HG02943 (cell line): ENCODE data around the gene ALS2CL.

Experiments used
- ATAC-seq: cut with Tn5 transposase; IDR thresholded peaks from one replicate; pipeline ENCODE4 v1.9.1; 2021; ENCODE audit warnings: mild to moderate bottlenecking, low read depth, moderate library complexity; ENCODE audit not compliant: unreplicated experiment

Gene ALS2CL

GRCh38 chr3:46680298-46680826 is 13.1 kb downstream of the ALS2CL start:
- no peak for ATAC-seq

- ATAC-seq, result no peak
Measured at GRCh38 chr3:46679681-46680080, 13.8 kb downstream of the ALS2CL start.

DNA sequence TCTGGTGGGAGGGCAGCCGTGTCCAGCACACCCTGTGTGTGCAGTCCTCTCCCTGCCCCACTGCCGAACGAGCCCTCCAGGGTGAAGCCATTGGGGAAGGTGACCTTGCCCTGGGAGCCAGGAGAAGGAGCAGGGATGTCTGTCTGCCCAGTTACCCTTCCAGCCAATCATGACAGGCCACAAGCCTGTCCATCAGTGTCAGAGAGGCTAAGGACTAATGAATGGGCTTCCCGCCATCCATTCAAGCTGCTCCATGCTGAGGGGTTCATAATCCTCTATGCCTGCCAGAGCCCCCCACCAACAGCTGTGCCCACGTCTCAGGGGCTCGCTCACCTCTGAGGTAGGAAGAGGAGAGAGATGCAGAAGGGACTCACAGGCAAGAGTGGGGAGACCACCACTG is 15.2 kb downstream of the ALS2CL start:
- ATAC-seq, result no peak

DNA sequence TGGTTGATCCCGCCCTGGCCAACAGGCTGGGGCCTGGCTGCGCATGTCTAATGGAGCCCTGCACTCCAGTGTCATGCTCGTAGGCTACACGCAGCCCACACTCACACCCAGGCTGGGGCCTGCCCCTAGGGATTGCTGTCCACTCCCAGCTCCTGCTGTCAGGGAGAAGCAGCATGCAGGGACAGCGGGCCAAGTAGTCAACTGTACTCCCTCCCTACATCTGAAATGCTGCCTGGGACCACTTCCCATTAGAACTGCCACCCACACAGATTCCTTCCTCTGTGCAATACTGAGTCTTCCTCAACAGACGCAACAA is 16.1 kb downstream of the ALS2CL start:
- no peak for ATAC-seq

DNA sequence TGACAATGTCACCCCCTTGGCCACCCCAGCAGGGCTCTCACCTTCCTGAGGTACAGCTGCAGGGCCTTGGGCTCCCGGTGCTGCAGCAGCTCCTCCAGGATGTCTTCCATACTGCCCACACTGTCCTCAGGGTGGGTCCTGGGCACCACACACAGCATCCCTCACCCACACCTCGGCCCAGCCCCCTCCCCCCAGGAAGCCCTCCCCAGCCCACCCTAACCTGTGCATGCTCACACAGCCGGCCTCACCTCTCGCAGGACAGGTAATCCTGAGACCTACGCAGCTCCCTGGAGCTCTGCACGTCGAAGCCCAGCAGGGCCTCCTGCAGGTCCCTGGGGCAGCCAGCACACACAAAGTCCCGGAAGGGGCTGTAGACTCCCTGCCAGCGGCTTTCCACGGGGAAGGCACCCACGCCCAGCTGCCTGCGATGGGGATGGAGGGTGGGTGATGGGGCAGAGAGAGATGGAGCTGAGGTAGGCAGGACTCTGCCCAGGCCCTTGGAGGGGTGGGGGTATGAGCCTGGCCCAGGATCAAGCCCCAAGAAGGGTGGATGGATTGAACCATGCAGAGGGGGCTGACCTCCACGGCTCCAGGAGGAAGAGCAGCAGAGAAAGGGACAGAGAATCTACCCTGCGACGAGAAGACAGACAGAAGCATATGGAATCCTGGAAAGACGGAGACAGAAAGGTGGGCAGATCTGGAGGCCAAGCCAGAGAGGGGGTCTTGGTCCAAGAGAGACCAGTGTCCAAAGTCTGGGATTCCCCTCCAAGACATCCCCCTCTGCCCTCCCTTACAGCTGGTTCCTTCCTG is 16.7 kb downstream of the ALS2CL start:
- ATAC-seq, result no peak

GRCh38 chr3:46675843-46676567 is 17.5 kb downstream of the ALS2CL start:
- ATAC-seq, result no peak

- ATAC-seq, result no peak
Measured at GRCh38 chr3:46675426-46675825, 18.1 kb downstream of the ALS2CL start.

DNA sequence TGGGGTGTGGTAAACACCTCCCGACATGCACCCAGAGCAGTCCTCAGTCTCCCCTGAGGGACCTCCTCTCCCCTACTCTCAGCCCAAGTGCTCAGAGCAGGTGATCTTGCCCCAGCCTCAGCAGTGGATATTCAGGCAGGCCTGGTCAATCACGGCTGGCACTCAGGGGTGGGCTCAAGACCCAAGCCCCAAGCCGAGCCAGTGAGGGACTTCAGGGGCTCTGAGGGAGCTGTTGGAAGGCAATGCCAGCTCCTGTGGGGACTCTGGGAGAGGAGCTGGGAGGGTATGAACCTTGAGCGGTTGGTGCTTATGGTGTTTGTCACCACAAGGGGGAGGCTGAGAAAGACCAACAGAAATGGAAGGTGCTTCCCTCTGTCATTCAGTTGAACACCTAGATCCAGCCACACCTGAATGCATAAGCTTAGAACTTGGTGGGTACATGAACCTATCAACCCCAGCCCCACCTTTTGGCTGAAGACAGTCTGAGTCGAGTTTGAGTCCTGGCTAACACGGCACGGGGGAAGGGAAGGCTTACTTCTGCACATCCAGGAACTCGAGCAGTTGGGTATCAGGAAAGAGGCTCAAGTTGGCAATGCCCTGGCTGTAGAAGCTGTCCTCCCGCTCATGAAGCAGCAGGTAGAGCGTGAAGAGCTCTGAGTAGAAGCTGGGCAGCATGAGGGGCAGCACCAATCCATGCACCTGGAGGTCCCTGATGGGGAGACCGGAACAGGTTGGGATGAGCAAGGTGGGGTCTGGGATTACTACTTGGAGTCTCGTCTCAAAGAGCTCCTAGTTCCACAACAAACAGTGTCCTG is 19.2 kb downstream of the ALS2CL start:
- ATAC-seq, result no peak

DNA sequence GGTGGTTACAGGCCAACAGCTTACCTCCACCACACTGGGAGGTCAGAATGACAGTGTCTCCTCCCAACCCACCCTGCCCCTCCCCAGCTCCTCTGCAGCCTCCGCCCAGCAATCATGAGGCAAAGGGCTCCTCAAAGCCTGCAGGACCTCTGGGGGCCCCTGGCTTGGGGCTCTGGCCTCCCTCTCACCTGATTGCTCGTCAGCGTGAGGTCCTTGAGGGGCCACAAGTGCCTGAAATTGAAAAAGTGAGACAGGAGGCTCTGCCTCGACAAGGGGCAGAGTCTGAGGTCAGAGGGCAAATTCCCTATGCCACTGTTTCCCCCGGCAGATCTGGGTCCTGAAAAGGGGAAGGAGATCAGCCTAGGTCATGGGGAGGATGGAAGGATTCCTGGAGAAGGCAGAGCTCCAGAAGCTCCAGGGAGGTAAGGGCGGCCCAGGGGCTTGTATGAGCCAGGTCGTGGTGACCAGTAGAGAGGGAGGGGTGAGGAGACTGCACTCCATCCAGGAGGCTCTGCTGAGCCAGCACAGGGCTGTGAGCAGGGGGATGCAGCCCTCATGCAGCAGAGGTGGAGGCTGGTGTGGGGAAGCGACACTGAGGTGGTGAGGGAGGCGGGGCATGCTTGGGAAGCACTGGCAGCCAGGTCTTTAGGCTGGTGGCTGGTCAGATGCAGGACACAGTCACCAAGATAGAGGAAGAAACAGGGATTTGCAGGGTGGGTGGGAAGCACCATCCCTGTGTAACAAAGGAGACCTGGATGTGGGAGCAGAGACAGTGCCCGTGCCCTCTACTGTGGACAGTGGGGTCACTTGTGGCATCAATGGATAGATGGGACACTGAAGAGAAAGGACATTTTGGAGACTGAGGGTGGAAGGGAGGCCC is 20.1 kb downstream of the ALS2CL start:
- ATAC-seq, result no peak

DNA sequence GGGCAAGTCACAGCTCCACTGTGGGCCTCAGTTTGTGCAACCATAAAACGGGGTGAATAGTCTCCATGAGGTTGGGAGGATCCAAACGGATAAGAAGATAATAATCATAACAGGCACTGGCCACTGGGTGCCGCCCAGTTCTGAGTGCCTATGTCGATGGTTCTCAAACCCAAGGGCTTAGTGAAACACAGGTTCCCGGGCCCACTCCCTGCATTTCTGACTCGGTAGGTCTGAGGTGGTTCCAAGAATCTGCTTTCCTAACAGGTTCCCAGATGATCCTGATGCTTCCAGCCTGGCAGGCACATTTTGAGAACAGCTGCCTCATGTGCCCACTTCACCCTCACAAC is 21.2 kb downstream of the ALS2CL start:
- ATAC-seq, result no peak

GRCh38 chr3:46671541-46672348 is 21.7 kb downstream of the ALS2CL start:
- ATAC-seq, result no peak

- ATAC-seq, result no peak
Measured at GRCh38 chr3:46670891-46671427, 22.5 kb downstream of the ALS2CL start.

DNA sequence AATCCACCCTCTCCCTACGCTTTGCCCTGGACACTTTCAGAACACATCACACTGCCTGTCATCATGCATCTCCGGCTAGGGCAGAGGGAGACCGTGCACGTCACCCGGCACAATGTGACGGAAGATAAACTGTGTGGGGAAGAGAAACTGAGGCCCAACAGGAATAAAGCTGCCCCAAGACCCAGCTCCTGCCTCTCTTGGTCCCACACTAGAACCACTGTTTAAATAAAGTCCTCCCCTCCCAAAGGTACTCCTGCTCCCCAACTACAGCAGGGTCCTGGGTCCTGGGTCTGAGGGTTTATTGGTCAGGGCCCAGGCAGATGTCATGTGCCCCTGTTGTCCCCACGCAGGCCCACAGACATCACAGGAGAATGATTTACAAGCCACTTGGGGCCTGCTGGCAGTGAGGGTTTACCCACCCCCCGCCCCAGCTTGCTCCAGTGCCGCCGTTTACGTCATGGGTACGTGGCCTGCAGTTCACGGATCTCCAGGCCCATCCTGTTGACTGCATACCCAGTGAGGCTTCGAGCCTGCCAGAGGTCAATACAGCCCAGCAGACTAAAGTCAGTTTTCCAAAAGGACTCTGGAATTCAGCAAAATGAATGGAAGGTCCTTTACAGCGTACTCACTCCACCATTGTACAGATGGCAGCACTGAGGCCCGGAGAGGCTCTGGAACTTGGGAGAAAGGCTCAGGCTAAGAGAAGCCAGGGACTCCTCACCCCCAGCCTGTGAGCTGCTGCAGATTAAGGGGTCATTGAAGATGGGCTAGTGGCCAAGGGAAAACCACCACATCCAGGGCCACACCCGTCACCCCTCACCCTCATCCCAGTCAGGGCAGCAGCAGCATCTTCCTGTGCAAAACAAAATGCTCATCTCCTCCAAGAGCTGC is 23.2 kb downstream of the ALS2CL start:
- no peak for ATAC-seq

- ATAC-seq, result no peak
Measured at GRCh38 chr3:46669191-46669999, 24.1 kb downstream of the ALS2CL start.

- ATAC-seq, result no peak
Measured at GRCh38 chr3:46668591-46668990, 24.9 kb downstream of the ALS2CL start.

- no peak for ATAC-seq
Measured at GRCh38 chr3:46668116-46668515, 25.4 kb downstream of the ALS2CL start.

GRCh38 chr3:46667657-46668056 is 25.8 kb downstream of the ALS2CL start:
- ATAC-seq, result no peak
